HEK293 (cell line): Measurements from ENCODE around the gene GNL2.

Source experiments
- ZNF132 ChIP-seq: fragments of 450-650 bp; formaldehyde crosslinking; IDR thresholded peaks from 2 replicates; pipeline ENCODE4 v1.5.1; 2017; ENCODE audit warnings: missing biosample characterization, missing genetic modification characterization, borderline replicate concordance
- ZNF184 ChIP-seq: fragments of 450-650 bp; IDR thresholded peaks from 2 replicates; pipeline ENCODE4 v1.5.1; 2018; ENCODE audit warnings: missing biosample characterization, mild to moderate bottlenecking, missing genetic modification characterization
- TF ChIP-seq, protein P1 (sequence below): fragments of 450-650 bp; formaldehyde crosslinking; IDR thresholded peaks from 2 replicates; pipeline ENCODE4 v1.5.1; 2016; ENCODE audit warnings: missing biosample characterization, missing genetic modification characterization

DNA sequence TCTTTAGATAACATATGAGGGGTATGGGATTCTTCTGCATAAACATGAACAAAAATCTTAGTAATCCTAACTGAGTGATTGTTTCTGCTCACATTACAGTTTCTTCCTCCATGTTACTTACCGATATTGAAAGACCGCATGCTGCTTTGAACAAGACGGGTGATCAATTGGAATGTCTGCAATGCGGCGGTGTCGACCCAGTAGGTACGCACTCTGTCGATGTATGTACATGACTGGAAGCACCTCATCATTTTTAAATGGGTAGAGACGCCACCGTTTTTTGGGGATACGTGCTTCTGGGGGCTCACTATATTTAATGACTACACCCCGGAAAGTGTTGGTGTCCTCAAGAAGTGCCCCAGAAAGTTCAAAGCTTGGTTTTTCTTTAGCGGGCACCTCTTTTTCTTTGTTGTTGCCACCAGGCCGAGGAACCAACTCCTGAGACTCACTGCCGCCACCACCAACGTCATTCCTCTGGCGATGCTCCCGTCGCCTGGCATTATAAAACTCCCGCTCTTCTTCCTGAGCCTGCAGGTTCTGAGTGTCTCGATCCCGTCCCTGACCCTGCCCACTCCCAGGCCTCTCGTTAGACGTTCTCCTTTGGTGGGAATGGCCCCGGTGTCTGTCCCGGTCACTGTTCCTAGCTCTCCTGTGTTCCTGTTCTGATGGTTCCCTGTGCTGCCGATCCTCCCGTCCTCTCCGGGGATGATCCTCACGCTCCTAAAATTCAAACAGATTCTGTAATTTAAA lies 55.5 kb downstream of the GNL2 start:
- TF ChIP-seq, protein P1, sequence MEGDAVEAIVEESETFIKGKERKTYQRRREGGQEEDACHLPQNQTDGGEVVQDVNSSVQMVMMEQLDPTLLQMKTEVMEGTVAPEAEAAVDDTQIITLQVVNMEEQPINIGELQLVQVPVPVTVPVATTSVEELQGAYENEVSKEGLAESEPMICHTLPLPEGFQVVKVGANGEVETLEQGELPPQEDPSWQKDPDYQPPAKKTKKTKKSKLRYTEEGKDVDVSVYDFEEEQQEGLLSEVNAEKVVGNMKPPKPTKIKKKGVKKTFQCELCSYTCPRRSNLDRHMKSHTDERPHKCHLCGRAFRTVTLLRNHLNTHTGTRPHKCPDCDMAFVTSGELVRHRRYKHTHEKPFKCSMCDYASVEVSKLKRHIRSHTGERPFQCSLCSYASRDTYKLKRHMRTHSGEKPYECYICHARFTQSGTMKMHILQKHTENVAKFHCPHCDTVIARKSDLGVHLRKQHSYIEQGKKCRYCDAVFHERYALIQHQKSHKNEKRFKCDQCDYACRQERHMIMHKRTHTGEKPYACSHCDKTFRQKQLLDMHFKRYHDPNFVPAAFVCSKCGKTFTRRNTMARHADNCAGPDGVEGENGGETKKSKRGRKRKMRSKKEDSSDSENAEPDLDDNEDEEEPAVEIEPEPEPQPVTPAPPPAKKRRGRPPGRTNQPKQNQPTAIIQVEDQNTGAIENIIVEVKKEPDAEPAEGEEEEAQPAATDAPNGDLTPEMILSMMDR (tag by site-specific recombination): no peak
- TF ChIP-seq ZNF184 (tag by site-specific recombination) (no peak), ZNF132 (no peak)
